Stimulated activated CD4-positive, alpha-beta T cell treated with anti-CD3 and anti-CD28 coated beads, Interleukin-12 subunit alpha, Interleukin-12 subunit beta, amount 100 ng/mL, for 48 hours (primary cell): Measurements from ENCODE around the gene GPATCH8.

Experiments
- DNase-seq, 3 donors: peaks; one replicate each; pipeline ENCODE4 v3.0.0-alpha.2; 2020; ENCODE audit warnings: low read depth in 2 of 3, low spot score in 1 of 3

Gene GPATCH8

DNA sequence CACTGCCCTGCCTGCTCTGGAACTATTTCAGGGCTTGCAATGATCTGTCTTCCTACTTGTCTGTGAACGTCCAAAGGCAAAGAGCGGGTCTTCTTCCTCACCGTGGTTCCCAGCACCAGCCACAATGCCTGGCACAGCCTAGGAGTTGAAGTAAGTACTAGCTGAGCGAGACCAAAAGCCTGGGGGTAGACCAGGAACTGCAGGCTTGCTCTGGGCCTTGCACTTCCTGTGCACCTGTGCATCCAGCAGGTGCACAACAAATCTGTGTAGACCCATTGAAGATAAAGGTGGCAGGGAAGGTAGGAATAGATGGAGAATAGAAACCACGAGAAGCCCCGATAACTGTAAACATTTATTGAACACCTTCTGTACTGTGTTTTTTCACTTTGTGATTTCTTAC lies 144.2 kb downstream of the GPATCH8 start:
- DNase-seq = no peak

DNA sequence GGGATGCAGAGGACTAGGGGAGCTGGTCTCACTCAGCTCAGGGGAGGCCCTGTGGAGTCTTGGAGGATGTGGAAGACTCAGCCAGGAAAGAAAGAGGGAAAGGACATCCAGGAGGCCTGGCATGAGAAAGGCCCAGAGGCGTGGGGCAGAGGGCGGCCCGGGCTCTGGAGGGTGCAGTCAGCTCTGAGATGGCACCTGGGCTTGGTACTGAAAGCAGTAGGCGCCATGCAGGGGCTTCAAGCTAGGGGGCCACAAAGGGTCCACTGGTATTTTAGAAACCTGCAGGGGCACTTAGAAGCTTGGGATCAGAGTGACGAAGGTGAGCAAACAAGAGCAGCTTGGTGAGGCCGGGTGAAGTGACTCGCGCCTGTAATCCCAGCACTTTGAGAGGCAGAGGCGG lies 145.1 kb downstream of the GPATCH8 start:
- DNase-seq = no peak

DNA sequence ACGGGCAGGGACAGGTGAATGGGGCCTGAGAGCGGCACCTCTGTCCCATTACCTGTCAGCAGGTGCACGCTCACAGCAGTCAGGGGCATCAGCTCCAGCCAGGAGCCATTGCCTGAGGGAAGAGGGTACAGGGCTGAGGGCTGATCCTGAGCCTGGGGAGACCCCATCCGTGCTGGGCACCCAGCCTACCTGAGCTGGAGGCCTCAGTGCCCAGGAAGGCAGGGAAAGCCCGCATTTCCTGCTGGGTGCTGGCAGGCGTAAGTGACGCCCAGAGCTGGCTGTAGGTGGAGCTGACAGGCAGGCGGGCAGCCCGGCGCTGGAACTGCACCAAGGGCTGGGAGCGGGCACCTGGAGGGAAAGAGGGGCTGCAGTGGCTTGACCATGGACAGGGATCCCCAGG lies 147.0 kb downstream of the GPATCH8 start:
- no peak for DNase-seq

DNA sequence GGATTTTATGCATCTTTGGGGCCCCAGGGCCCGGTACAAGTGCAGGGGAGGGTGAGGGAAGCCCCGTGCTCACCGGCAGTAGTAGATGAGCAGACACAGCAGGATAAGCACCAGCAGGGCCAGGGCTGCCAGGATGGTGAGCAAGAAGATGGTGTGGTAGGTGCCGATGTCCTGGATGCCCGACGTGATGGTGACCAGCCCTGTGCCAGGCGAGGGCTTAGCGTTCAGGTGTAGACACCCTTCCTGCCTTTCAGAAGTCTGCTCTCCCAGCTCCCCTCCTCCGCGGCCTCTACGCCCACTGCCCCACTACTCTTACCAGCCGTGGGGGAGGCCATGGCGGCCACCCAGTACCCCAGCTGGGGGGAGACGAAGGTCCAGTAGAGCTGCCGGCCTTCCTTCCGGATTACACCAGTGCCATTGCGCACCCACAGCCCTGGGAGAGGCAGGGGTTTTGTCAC lies 147.5 kb downstream of the GPATCH8 start:
- no peak for DNase-seq

DNA sequence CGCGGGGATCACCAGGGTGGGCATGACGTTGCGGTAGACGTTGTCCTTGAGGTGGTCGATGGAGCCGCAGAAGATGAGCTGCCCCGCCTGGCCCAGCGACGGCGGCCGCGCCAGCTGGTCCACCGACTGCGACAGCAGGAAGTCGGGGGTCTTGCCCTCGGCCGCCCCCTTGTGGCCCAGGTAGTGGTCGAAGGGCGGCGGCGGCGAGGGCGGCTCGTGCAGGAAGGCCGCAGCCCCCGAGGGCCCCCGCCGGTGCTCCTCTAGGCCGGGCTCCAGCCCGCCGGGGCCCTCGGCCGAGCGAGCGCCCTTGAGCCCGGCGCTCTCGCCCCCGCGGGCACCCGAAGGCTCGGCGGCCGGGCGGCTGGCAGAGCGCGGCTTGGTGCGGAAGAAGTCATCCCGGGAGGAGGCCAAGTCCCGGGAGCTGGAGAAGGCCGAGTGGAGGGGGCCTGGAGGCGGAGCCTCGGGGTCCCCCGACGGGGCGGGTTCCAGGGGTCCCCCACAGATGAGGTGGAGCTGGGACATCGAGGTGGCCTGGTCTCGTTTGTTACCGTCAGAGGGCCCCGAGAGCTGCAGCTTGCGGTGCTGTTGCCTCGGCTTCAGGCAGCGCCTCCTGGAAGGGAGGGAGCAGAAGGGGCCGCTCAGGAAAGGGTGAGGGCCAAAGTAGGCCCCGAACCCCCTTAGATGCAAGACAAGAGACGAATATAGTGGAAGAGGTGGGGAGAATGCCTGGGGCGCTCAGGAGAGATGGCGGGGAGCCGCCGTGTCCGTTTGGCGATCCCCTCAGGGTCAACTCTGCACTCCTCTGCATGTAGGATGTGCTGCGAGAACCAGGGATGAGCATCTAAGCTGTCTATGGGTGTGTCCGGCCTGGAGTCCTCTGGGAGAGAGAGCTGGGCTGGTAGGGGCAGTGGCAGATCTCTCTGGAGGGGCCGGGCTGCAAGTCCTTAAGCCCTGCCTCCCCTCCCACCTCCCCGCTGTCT lies 148.3 kb downstream of the GPATCH8 start:
- DNase-seq = no peak

DNA sequence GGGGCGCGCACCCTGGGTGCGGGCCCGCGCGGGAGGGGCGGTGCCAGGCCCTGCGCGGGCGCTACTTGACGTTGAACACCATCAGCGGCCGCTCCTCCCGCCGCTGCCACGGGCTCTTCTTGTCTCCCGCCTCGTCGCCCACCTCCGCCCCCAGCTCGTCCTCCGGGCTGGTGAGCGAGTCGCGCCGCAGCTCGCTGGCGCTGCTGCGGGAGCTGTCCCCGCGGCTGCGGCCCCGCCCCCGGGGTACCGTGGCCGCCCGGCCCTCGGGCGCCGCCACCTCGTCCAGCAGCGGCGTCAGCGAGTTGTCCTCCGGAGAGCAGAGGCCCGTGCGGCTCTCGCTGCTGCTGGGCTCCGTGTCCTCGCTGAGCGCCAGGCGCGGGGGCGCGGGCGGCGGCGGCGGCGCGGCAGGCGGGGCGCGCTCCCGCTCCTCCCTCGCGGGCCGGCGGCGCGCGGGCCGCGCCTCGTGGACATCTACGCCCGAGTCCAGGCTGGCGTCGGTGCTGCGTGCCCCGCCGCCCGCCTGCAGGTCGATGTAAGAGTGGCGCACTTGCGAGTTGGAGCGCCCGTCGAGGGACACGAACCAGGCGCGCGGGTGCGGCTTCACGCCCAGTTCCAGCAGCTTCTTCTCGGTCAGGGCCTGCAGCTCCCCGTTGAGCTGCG lies 149.4 kb downstream of the GPATCH8 start:
- no peak for DNase-seq

GRCh38 chr17:44352828-44353671 lies 150.2 kb downstream of the GPATCH8 start:
- no peak for DNase-seq

GRCh38 chr17:44351961-44352827 lies 151.0 kb downstream of the GPATCH8 start:
- no peak for DNase-seq

GRCh38 chr17:44351464-44351863 lies 151.7 kb downstream of the GPATCH8 start:
- DNase-seq = no peak

GRCh38 chr17:44350733-44351226 lies 152.4 kb downstream of the GPATCH8 start:
- DNase-seq = peak; percentile 57 to 70 (median 64)

DNA sequence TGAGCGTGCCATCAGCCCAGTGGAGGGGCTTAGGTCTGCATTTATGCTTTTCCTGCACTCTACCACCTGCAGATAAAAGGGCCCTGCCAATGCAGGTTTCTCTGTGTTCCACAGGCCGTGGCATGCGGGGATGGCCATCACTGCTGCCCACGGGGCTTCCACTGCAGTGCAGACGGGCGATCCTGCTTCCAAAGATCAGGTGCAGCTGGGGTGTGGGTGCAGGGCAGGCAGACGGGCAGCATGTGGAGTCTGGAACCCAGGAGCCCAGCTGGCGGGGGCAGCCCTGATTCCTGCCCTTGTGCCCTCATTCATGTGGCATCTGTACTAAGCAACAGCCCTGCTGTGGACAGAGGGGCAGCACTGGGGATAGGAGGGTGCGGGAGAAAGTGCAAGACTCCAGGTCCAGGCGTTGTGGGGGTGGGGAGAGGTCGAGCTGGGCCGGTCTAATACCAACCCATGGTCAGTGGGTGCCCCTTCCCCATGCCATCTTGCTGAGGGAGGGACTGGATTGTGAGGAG lies 153.6 kb downstream of the GPATCH8 start:
- no peak for DNase-seq

GRCh38 chr17:44348988-44349364 lies 154.2 kb downstream of the GPATCH8 start:
- no peak for DNase-seq

- DNase-seq = no peak
Measured at GRCh38 chr17:44348234-44348987, 154.8 kb downstream of the GPATCH8 start.
